Head of caudate nucleus (tissue), 42 donors: ENCODE results near the gene ATP5F1A.

Experiments used
- DNase-seq, 42 donors: peaks; one replicate each; pipeline versions ENCODE4 v3.0.0 to v3.0.0-alpha.2; 2020 to 2021; ENCODE audit warnings: mixed read lengths in 7 of 42
- intact Hi-C: fragments of 100-400 bp; cut with DNase I; formaldehyde crosslinking; loops from one replicate; pipeline ENCODE4 v1.15.0; 2022

Gene ATP5F1A

GRCh38 chr18:46080156-46080555 lies 17.9 kb downstream of the ATP5F1A start:
- intact Hi-C loops, result no loop called here

GRCh38 chr18:46079336-46079735 lies 18.8 kb downstream of the ATP5F1A start:
- intact Hi-C loops, result no loop called here

More at GRCh38 chr18:46080156-46080555, 17.9 kb downstream of the ATP5F1A start:
- DNase-seq, result no peak

GRCh38 chr18:46073474-46074331 lies 24.4 kb downstream of the ATP5F1A start:
- DNase-seq, result peak in 21 of 42 donors; percentile 24 to 81 (median 55)
- intact Hi-C loops, result loop anchor here (5.0 kb wide), 1 partner anchor 96 kb away; no protein-coding TSS in a partner anchor

More at GRCh38 chr18:46079336-46079735, 18.8 kb downstream of the ATP5F1A start:
- DNase-seq, result peak in 3 of 42 donors; percentile 0 to 23 (median 10)

- DNase-seq, result no peak
- intact Hi-C loops, result loop anchor here (5.0 kb wide), 1 partner anchor 96 kb away; no protein-coding TSS in a partner anchor
Observed at GRCh38 chr18:46072959-46073358, 25.1 kb downstream of the ATP5F1A start.

- intact Hi-C loops, result loop anchor here (5.0 kb wide), 1 partner anchor 95 kb away; no protein-coding TSS in a partner anchor
- DNase-seq, result peak in 1 of 42 donors; percentile 6
Observed at GRCh38 chr18:46072376-46072867, 25.7 kb downstream of the ATP5F1A start.

GRCh38 chr18:46071653-46072375 lies 26.3 kb downstream of the ATP5F1A start, which contains the start of gene PSTPIP2:
Gene PSTPIP2 (minus strand): TSS chr18:46072260. CDS start chr18:46072188, 72 bp downstream.
- intact Hi-C loops, result loop anchor here (5.0 kb wide), 1 partner anchor 95 kb away; no protein-coding TSS in a partner anchor
- peak in 39 of 42 donors; percentile 29 to 77 (median 54) for DNase-seq

GRCh38 chr18:46070815-46071652 lies 27.1 kb downstream of the ATP5F1A start:
- peak in 1 of 42 donors; percentile 5 for DNase-seq

GRCh38 chr18:46070232-46070631 lies 27.9 kb downstream of the ATP5F1A start:
- no peak for DNase-seq
- intact Hi-C loops, result loop anchor here (5.0 kb wide), 1 partner anchor 93 kb away; no protein-coding TSS in a partner anchor

More at GRCh38 chr18:46070815-46071652, 27.1 kb downstream of the ATP5F1A start:
- intact Hi-C loops, result loop anchor here (5.0 kb wide), 1 partner anchor 94 kb away; no protein-coding TSS in a partner anchor

GRCh38 chr18:46069524-46069923 lies 28.6 kb downstream of the ATP5F1A start:
- intact Hi-C loops, result no loop called here
- no peak for DNase-seq

- intact Hi-C loops, result no loop called here
- DNase-seq, result peak in 1 of 42 donors; percentile 3
Observed at GRCh38 chr18:46068763-46069162, 29.3 kb downstream of the ATP5F1A start.

GRCh38 chr18:46067438-46068007 lies 30.6 kb downstream of the ATP5F1A start:
- intact Hi-C loops, result no loop called here
- DNase-seq, result peak in 1 of 42 donors; percentile 1

GRCh38 chr18:46062781-46063180 lies 35.3 kb downstream of the ATP5F1A start:
- DNase-seq, result peak in 1 of 42 donors; percentile 27
- intact Hi-C loops, result no loop called here

GRCh38 chr18:46061796-46062195 lies 36.3 kb downstream of the ATP5F1A start:
- intact Hi-C loops, result no loop called here
- peak in 1 of 42 donors; percentile 8 for DNase-seq

GRCh38 chr18:46061387-46061786 lies 36.7 kb downstream of the ATP5F1A start:
- DNase-seq, result peak in 1 of 42 donors; percentile 1
- intact Hi-C loops, result no loop called here

GRCh38 chr18:46060359-46060841 lies 37.7 kb downstream of the ATP5F1A start:
- peak in 2 of 42 donors; percentile 0 to 29 for DNase-seq
- intact Hi-C loops, result no loop called here

- DNase-seq, result no peak
- intact Hi-C loops, result no loop called here
Observed at GRCh38 chr18:46055838-46056230, 42.3 kb downstream of the ATP5F1A start.

- intact Hi-C loops, result no loop called here
- no peak for DNase-seq
Observed at GRCh38 chr18:46054956-46055837, 42.9 kb downstream of the ATP5F1A start.
